ENCODE results near the gene ZSCAN5B. TPM values are rescaled to one million over a fixed set of nuclear protein-coding genes. Genes with fewer than 3 reads are reported as not detected.

The ZSCAN5B gene
- total RNA-seq, 1 donor from 2014 or later, result 7.2 TPM

DNA sequence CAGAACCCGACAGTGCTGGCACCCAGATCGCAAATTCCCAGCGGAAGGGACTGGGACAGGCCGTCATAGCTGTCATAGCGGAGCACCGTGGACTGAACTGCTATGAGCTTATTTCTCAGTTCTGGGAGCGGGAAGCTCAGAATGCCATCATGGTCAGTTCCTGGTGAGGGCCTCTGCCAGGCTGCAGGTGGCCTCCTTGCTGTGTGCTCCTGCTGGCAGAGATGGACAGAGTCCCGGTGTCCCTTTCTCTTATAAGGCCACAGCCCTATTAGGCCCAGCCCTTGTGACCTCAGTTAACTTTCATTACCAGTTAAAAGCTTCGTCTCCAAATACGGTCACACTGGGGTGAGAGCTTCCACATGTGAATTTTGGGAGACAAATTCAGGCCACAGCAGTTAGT lies 51.9 kb downstream of the ZSCAN5B start:
- no peak for DNase-seq (ENCODE audit: low spot score)

DNA sequence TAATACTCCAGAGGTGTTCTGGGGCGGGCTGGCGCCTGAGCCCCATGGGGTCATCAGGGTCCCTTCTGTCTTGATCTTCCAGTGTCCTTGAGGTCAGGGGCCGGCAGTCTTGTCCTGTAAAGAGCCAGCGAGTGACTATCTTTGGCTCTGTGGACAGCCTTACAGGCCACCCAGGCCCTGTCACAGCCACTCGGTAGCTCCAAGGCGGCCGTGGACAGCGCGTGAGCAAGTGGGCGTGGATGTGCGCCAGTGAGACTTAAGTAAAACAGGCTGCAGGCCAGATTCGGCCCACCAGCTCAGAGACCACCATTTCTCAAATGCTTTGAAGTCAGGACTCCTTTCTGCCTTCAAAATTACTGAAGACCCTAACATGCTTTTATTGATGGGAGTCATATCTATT lies 52.8 kb downstream of the ZSCAN5B start:
- DNase-seq (ENCODE audit: low spot score), result no peak

DNA sequence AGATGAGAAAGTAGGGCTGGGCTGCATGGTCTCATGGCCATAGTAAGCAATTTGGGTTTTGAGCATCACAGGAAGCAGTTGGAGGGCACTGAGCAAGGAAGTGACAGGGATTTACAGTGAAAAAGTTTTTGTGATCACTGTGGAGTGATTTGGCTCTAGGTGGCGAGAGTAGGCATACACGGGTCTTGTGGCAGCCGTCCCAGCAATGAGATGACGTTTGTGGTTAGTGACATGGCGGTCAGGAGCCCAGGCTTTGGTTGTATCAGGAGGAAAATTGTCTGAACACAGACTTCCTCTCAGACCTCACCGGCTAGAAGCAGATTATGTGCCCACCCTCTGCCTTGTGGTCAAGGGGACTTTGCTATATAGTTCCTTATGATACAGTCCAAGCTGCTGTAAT lies 53.2 kb downstream of the ZSCAN5B start:
- no peak for DNase-seq (ENCODE audit: low spot score)

DNA sequence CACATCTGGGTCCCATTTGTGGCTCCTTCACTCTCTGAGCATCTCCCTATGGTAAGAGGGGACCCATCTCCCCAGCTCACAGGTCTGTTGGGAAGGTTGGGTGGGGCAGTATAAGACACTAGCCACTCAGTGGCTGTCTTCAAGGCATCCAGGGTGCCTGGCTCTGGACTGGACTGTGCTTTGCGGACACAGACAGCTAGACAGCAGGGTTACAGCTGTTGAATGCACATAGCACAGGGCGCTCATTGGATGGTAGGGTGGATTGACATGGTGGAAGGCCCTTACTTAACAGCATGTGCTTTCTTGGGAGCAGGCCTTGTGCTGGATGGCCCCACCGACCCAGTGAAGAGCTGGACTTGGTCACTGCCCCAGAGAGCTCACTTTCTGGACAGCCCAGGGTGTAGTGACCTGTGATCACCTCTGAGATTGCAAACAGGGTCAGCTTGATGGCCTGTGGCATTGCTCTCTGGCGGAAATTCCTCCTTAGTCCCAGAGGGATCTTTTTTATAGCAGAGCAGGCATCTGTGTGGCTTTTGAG lies 54.6 kb downstream of the ZSCAN5B start:
- no peak for DNase-seq (ENCODE audit: low spot score)

DNA sequence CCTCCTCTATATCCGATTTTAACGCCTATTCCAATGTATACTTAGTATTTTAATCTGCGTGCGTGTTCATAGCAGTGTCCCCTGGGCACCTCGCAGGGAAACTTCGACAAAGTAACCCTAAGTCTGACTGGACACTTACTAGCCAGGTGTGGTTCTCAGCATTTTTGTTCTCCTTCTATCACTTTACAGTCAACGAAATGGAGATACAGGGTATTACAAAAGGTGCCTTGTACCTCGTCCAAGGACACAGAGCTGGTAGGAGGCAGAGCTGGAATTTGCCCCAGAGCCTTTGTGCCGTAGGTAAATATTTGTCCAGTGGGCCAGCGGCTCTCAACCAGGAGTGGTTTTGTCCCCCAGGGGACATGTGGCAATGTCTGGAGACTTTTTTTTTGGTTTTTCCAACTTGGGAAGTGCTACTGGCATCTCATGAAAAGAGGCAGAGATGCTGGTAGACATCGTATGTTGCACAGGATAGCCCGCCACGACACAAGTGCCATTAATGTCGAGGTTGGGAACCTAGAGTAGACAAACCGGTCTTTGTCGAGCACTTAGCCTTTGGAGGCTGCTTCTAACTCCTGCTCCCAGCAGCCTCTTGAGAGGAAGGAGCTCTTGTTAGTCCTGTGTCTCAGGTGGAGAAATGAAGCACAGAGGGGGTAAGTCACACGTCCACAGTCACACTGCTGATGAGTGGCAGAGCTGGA lies 55.3 kb downstream of the ZSCAN5B start:
- DNase-seq (ENCODE audit: low spot score), result no peak

DNA sequence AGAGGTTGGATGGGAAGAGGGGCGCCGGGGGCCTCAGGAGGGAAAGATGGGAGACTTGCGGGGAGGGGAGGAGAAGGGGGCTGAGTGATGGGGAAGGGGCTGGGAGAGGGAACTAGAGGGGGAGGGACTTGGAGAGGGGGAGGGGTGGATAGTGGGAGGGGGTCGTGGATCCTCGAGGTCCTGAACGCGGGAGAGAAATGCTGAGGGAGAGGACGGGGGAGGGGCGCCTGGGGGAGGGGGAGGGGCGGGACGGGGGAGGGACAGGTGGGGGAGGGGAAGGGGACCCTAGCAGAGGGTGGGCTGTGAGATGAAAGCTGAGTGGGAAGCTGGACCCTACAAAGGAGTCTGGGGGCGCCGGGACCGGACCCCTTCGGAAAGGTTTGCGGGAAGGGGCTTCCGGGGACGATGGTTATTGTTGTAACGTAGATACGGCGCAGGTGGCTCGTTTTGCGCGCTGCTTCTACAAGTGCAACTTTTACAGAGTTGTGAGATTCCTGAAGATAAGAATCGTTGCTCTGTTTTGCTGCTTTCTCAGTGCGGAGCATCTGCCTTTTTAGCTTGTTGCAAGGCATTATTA lies 56.1 kb downstream of the ZSCAN5B start:
- DNase-seq (ENCODE audit: low spot score), result no peak

DNA sequence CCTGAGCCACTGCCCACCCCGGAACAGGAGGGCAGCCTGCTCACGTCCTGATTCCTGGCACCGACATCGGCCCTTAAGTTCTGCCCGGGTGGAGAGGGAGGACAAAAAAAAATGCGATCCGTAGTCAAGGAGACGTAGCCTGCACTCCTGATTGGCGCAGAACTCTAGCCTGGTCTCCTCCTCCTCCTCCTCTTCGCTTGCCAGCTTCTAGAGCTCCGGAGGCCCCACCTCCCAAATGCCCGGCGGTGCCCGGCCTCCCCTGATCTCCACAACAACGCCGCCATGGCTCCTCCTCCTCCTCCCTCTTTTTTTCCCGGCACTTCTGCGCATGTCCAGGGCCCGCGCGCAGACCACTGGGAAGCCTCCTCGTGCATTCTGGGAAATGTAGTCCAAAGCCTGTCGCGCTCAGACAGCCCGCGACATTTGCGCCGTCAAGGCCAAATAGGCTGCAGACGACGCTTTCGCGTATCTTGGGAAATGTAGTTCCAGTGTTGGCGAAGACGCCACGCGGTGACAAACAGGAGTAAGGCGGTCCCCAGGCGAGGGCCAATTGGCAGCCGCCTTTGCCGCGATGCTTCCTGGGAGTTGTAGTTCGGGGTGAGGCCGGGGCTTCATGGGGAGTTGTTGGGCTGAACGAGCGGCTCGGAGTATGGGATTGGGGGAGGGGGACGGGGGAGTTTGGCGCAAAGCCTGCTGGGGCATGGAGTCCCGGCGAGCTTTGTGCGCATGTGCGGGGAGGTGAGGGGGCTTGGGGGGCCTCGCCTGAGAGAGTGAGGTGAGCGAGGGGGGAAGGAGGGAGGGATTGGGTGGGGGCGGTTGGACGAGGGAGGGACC lies 56.8 kb downstream of the ZSCAN5B start, which contains the start of gene ZNF444:
Gene ZNF444, plus strand, starts transcription at position 705 of the 834 bp plus-strand sequence. CDS start 5,625 bp downstream, outside the sequence.
- peak; percentile 100 for DNase-seq (ENCODE audit: low spot score)

DNA sequence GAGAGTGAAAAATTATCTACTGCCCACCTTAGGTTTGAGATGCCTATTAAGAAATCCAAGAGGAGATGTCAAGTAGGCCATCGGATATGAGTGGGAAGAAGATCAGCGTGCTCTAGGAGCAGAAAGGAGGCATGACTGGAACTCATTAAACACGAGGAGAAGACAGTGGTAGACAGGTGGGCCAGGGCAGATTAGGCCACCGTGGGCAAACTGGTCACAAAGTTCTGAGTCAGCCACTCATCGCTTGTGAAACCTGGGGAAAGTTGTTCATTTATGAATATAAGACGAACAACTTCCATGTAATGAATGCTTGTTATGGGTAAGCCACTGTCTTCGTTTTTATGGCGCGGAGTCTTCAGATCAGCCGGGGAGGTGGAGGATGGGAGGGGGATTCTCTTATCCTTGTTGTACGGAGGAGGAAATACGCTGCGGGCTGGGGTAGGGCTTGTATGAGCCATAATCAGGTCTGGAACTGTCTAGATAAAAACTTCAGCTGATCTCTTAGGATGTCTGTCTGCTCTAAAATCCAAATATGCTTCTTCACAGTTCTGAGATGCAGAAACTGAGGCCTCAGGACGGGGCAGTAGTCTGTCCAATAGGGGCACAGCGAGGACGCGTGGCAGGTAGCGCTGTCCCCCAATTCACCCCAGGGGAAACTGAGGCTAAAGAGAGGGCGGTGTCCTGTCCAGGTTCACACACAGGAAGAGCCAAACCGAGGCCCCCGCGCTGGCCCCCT lies 57.6 kb downstream of the ZSCAN5B start:
- no peak for DNase-seq (ENCODE audit: low spot score)

Other genes starting within 250 kb of the ZSCAN5B start
- gene NLRP8, start 250.0 kb downstream of the ZSCAN5B start, total RNA-seq (ENCODE audit: insufficient read depth, low replicate concordance), result 0.72 TPM
- gene NLRP5, start 211.0 kb downstream of the ZSCAN5B start, total RNA-seq (ENCODE audit: insufficient read depth, low replicate concordance), result 0.24 TPM
- 13.2 TPM for gene ZNF787, start 76.5 kb downstream of the ZSCAN5B start, total RNA-seq (ENCODE audit: insufficient read depth, low replicate concordance)
- gene ZNF444, start 56.5 kb downstream of the ZSCAN5B start, total RNA-seq (ENCODE audit: insufficient read depth, low replicate concordance), result 15.2 TPM
- not detected for gene GALP, start 21.8 kb downstream of the ZSCAN5B start, total RNA-seq (ENCODE audit: insufficient read depth, low replicate concordance)
- not detected for gene ZSCAN5C, start 4.5 kb upstream of the ZSCAN5B start, total RNA-seq (ENCODE audit: insufficient read depth, low replicate concordance)
- not detected for gene EDDM13, start 75.0 kb upstream of the ZSCAN5B start, total RNA-seq (ENCODE audit: insufficient read depth, low replicate concordance)
- 1.9 TPM for gene ZSCAN5A, start 117.1 kb upstream of the ZSCAN5B start, total RNA-seq (ENCODE audit: insufficient read depth, low replicate concordance)
- 11.3 TPM for gene ZNF582, start 195.8 kb upstream of the ZSCAN5B start, total RNA-seq (ENCODE audit: insufficient read depth, low replicate concordance)
- gene ZNF583, start 206.5 kb upstream of the ZSCAN5B start, total RNA-seq (ENCODE audit: insufficient read depth, low replicate concordance), result 25.3 TPM

Data from umbilical cord (tissue), 2 donors.